CD8-positive, alpha-beta memory T cell (primary cell): ENCODE data around the gene PDE3A. TPM values are rescaled to one million over a fixed set of nuclear protein-coding genes. Genes with fewer than 3 reads are reported as not detected.

ENCODE experiments used
- CTCF ChIA-PET: fragments of 350-600 bp; sonication (Branson Sonifier 250); formaldehyde crosslinking; loops from one replicate; lab custom pipeline; 2021; ENCODE audit warnings: antibody characterized with exemption; lab: Charles Lee
- POLR2A ChIA-PET: fragments of 350-600 bp; sonication (Branson Sonifier 250); formaldehyde crosslinking; loops from one replicate; lab custom pipeline; 2021; ENCODE audit warnings: antibody characterized with exemption; lab: Charles Lee
- DNase-seq, 5 donors: peaks; one replicate each; pipeline versions ENCODE4 v3.0.0 to v3.0.0-alpha.2; 2020 to 2022; ENCODE audit warnings: mixed read lengths in 1 of 5
- H3K27ac ChIP-seq: one replicate; pipeline ENCODE4 v1.7.0; 2013; ENCODE audit warnings: low read depth, mild to moderate bottlenecking, low read length, moderate library complexity
- H3K27me3 ChIP-seq: 2 replicates; pipeline ENCODE4 v1.7.0; 2013; ENCODE audit warnings: low read length, mild to moderate bottlenecking; ENCODE audit not compliant: insufficient read depth, poor library complexity, severe bottlenecking
- H3K36me3 ChIP-seq: 2 replicates; pipeline ENCODE4 v1.7.0; 2013; ENCODE audit warnings: mild to moderate bottlenecking, low read length, moderate library complexity; ENCODE audit not compliant: insufficient read depth
- H3K4me1 ChIP-seq: 2 replicates; pipeline ENCODE4 v1.7.0; 2013; ENCODE audit warnings: mild to moderate bottlenecking, low read length, moderate library complexity; ENCODE audit not compliant: insufficient read depth
- H3K4me3 ChIP-seq: 2 replicates; pipeline ENCODE4 v1.7.0; 2013; ENCODE audit warnings: mild to moderate bottlenecking, low read length
- H3K9me3 ChIP-seq: 2 replicates; pipeline ENCODE4 v1.7.0; 2013; ENCODE audit warnings: mild to moderate bottlenecking, low read length
- H3K27ac Mint-ChIP-seq, 8 donors: one replicate each; pipeline ENCODE4 v1.8.0; 2020 to 2021; ENCODE audit warnings: mixed read lengths in 8 of 8, mild to moderate bottlenecking in 6 of 8, inconsistent platforms in 3 of 8, moderate library complexity in 3 of 8
- H3K27me3 Mint-ChIP-seq, 2 donors: one replicate each; pipeline ENCODE4 v1.8.0; 2020 to 2021; ENCODE audit warnings: mixed read lengths in 2 of 2, mild to moderate bottlenecking in 1 of 2, moderate library complexity in 1 of 2
- H3K36me3 Mint-ChIP-seq, 3 donors: one replicate each; pipeline ENCODE4 v1.8.0; 2020 to 2021; ENCODE audit warnings: mixed read lengths in 3 of 3, inconsistent platforms in 1 of 3, mild to moderate bottlenecking in 1 of 3
- H3K4me1 Mint-ChIP-seq, 3 donors: one replicate each; pipeline ENCODE4 v1.8.0; 2020 to 2021; ENCODE audit warnings: mixed read lengths in 3 of 3, inconsistent platforms in 1 of 3, mild to moderate bottlenecking in 1 of 3
- H3K4me3 Mint-ChIP-seq, 7 donors: one replicate each; pipeline ENCODE4 v1.8.0; 2020 to 2021; ENCODE audit warnings: mixed read lengths in 7 of 7, mild to moderate bottlenecking in 6 of 7, moderate library complexity in 4 of 7, inconsistent platforms in 2 of 7
- H3K9me3 Mint-ChIP-seq, 5 donors: one replicate each; pipeline ENCODE4 v1.8.0; 2020 to 2022; ENCODE audit warnings: mixed read lengths in 5 of 5, mild to moderate bottlenecking in 3 of 5, moderate library complexity in 2 of 5, inconsistent platforms in 1 of 5
- polyA plus RNA-seq: library from polyadenylated mRNA; unstranded; fragments of 300-500 nt; fragmentation: Illumina TruSeq; gene quantifications from one replicate; pipeline ENCODE4 v1.2.3, GENCODE V29; 2021
- total RNA-seq, 2 experiments: library from RNA; stranded (reverse); gene quantifications; one replicate each; pipeline ENCODE4 v1.2.3, GENCODE V29; 2021

Gene PDE3A
- total and polyA plus RNA-seq, 3 experiments from 2014 or later = 0.02 TPM; not detected in 2

DNA sequence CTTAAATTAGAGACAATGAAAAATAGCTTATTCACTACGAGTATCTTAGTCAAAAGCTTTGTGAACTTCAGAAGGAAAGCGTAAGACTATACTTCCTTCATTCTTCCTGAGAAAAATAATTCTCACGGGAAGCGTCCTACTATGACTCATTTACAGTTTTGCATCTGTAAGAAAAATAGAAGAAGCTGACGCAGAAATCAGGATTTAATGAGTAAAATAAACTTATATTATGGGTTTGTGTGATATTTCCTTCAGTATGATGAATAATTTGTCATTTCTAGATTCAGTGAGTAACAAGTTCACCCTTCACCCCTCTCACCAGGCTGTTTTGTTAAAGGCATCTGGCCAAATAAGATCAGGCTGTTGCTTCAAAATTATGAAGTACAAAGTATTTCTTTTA lies 17.8 kb upstream of the PDE3A start:
- Mint-ChIP-seq H3K9me3 (peaks cover 0 to 9% (median 0%) of the 10 kb centered on the region in 5 donors), H3K4me3 (no peak overlapping the region), H3K27ac (no peak overlapping the region), H3K36me3 (no peaks in the 10 kb centered on the region), H3K4me1 (no peaks in the 10 kb centered on the region), H3K27me3 (peaks cover 0 to 2% of the 10 kb centered on the region in 2 donors)
- Histone ChIP-seq H3K9me3 (no peaks in the 10 kb centered on the region), H3K27me3 (no peaks in the 10 kb centered on the region), H3K27ac (no peak overlapping the region), H3K4me1 (no peaks in the 10 kb centered on the region), H3K36me3 (no peaks in the 10 kb centered on the region), H3K4me3 (no peak overlapping the region)
- CTCF ChIA-PET = no interaction called here
- no peak for DNase-seq
- POLR2A ChIA-PET = no interaction called here

DNA sequence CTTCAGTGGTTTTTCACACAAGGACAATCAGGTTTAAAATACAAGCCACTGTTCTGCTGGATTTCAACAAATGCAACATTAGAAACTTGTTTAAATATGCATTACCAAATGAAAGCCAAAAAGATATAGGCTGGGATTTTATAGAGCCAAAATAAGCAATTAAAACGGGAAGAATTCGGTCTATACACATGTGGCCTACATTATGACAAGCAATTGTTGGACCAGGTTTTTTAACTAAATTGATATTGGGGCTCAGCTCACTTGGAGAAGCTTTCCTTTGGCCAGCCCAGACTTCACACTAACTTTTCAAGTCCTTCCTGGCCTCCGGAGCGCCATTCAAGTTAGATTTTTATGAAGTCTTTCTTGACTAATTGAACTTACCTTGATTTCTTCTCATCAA lies 16.9 kb upstream of the PDE3A start:
- no peaks in the 10 kb centered on the region for H3K4me1 Mint-ChIP-seq
- H3K9me3 ChIP-seq = no peaks in the 10 kb centered on the region
- CTCF ChIA-PET = no interaction called here
- DNase-seq = no peak
- H3K4me1 ChIP-seq = no peaks in the 10 kb centered on the region
- H3K4me3 Mint-ChIP-seq = no peak overlapping the region
- peaks cover 0 to 2% of the 10 kb centered on the region in 2 donors for H3K27me3 Mint-ChIP-seq
- no peak overlapping the region for H3K4me3 ChIP-seq
- peaks cover 0 to 9% (median 0%) of the 10 kb centered on the region in 5 donors for H3K9me3 Mint-ChIP-seq
- H3K36me3 ChIP-seq = no peaks in the 10 kb centered on the region
- no peaks in the 10 kb centered on the region for H3K36me3 Mint-ChIP-seq
- no peaks in the 10 kb centered on the region for H3K27me3 ChIP-seq
- no peak overlapping the region for H3K27ac Mint-ChIP-seq
- no peak overlapping the region for H3K27ac ChIP-seq
- POLR2A ChIA-PET = no interaction called here

DNA sequence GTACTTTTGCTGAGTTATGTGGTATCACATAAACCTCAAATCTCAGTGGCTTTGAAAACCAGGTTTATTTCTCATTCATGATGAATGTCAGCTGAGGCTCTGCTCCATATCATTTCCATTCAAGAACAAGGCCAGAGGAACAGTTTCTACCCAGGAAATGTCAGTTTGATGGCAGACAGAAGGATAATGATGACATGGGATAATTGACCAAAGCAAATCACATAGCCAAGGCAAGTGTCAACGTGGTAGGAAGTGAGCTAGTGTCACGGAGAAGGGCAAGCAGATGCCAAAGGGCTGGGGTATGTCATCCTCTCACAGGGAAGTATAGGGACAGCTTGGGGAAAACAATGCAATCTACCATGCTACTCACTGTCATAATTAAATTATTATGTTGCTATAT lies 12.3 kb upstream of the PDE3A start:
- H3K36me3 Mint-ChIP-seq = no peaks in the 10 kb centered on the region
- H3K36me3 ChIP-seq = no peaks in the 10 kb centered on the region
- peaks cover 0 to 2% of the 10 kb centered on the region in 2 donors for H3K27me3 Mint-ChIP-seq
- H3K9me3 Mint-ChIP-seq = peaks cover 0 to 5% (median 0%) of the 10 kb centered on the region in 5 donors
- no peaks in the 10 kb centered on the region for H3K9me3 ChIP-seq
- no peaks in the 10 kb centered on the region for H3K4me1 ChIP-seq
- no peak overlapping the region for H3K27ac ChIP-seq
- ChIA-PET CTCF (no interaction called here), POLR2A (no interaction called here)
- no peak overlapping the region for H3K4me3 ChIP-seq
- H3K27me3 ChIP-seq = no peaks in the 10 kb centered on the region
- H3K27ac Mint-ChIP-seq = no peak overlapping the region
- DNase-seq = no peak
- no peaks in the 10 kb centered on the region for H3K4me1 Mint-ChIP-seq
- no peak overlapping the region for H3K4me3 Mint-ChIP-seq

DNA sequence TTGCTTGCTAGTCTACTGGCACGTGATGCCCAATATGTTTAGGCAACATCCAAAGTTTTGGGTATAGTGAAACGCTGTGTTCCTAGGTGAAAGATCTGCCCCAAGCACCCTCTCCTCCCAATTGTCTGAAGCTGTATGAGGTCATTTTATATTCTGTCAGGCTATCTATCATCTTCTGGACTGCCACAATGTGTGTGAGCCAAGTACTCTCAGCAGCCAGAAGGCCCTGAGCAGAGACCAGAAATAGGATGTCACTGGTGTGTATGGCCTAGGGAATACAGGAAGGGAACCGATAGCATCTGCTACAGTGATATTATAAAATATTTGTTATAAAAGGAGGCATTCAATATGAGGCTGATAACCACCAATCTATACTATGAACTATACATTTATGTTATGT lies 7.9 kb upstream of the PDE3A start:
- H3K27me3 Mint-ChIP-seq = no peaks in the 10 kb centered on the region
- no peaks in the 10 kb centered on the region for H3K9me3 ChIP-seq
- no peaks in the 10 kb centered on the region for H3K27me3 ChIP-seq
- no peaks in the 10 kb centered on the region for H3K36me3 ChIP-seq
- no peaks in the 10 kb centered on the region for H3K36me3 Mint-ChIP-seq
- ChIA-PET CTCF (no interaction called here), POLR2A (no interaction called here)
- H3K27ac ChIP-seq = no peak overlapping the region
- H3K4me1 Mint-ChIP-seq = no peaks in the 10 kb centered on the region
- no peak overlapping the region for H3K4me3 ChIP-seq
- no peak for DNase-seq
- H3K4me3 Mint-ChIP-seq = no peak overlapping the region
- no peak overlapping the region for H3K27ac Mint-ChIP-seq
- no peaks in the 10 kb centered on the region for H3K9me3 Mint-ChIP-seq
- H3K4me1 ChIP-seq = no peaks in the 10 kb centered on the region

DNA sequence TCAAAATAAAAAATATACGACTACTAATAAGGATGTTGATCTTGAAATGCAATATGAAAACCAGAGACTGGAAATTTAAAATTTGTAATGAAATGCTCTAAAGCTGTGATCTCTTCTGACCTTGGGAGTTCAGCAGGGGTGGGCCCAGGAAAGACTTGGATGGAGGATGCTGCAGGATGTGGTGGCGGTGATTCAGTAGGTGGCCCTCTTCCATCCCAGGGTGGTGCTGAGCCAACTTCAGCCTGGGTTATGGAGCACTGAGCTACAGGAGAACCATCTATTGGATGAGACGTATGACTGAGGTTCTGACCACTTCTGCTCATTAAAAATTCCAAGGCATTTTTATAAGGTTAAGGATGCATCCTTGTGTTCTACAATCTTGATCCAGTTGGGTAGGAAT lies 6.9 kb upstream of the PDE3A start:
- Histone ChIP-seq H3K36me3 (no peaks in the 10 kb centered on the region), H3K9me3 (no peaks in the 10 kb centered on the region), H3K4me3 (no peak overlapping the region), H3K27me3 (no peaks in the 10 kb centered on the region), H3K27ac (no peak overlapping the region), H3K4me1 (no peaks in the 10 kb centered on the region)
- no peak for DNase-seq
- ChIA-PET POLR2A (no interaction called here), CTCF (no interaction called here)
- Mint-ChIP-seq H3K27me3 (no peaks in the 10 kb centered on the region), H3K4me3 (no peak overlapping the region), H3K4me1 (no peaks in the 10 kb centered on the region), H3K27ac (peak overlapping the region in 1 of 8 donors; percentile 54), H3K36me3 (no peaks in the 10 kb centered on the region), H3K9me3 (no peaks in the 10 kb centered on the region)

DNA sequence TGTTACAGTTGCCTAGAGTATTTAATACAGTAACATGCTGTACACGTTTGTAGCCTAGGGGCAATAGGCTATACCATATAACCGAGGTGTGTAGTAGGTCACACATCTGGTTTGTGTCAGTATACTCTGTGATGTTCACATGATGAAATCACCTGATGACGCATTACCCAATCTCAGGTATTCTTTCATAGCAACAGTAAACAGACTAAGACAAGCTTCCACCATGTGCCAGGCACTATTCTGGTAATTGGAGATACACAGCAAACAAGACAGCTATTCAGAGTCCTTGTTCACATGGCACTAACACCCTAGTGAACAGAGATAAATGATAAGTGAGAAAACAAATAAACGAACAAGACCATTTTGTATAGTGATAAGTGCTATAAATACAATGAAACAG lies 3.8 kb upstream of the PDE3A start:
- DNase-seq = no peak
- no peaks in the 10 kb centered on the region for H3K4me1 ChIP-seq
- no peaks in the 10 kb centered on the region for H3K9me3 Mint-ChIP-seq
- no peaks in the 10 kb centered on the region for H3K9me3 ChIP-seq
- H3K4me3 Mint-ChIP-seq = no peak overlapping the region
- no peaks in the 10 kb centered on the region for H3K27me3 ChIP-seq
- no peak overlapping the region for H3K27ac Mint-ChIP-seq
- no peak overlapping the region for H3K4me3 ChIP-seq
- H3K36me3 Mint-ChIP-seq = no peaks in the 10 kb centered on the region
- peaks cover 0 to 11% (median 4%) of the 10 kb centered on the region in 3 donors for H3K4me1 Mint-ChIP-seq
- ChIA-PET POLR2A (no interaction called here), CTCF (no interaction called here)
- H3K27ac ChIP-seq = no peak overlapping the region
- H3K27me3 Mint-ChIP-seq = peaks cover 10 to 22% of the 10 kb centered on the region in 2 donors
- H3K36me3 ChIP-seq = no peaks in the 10 kb centered on the region

DNA sequence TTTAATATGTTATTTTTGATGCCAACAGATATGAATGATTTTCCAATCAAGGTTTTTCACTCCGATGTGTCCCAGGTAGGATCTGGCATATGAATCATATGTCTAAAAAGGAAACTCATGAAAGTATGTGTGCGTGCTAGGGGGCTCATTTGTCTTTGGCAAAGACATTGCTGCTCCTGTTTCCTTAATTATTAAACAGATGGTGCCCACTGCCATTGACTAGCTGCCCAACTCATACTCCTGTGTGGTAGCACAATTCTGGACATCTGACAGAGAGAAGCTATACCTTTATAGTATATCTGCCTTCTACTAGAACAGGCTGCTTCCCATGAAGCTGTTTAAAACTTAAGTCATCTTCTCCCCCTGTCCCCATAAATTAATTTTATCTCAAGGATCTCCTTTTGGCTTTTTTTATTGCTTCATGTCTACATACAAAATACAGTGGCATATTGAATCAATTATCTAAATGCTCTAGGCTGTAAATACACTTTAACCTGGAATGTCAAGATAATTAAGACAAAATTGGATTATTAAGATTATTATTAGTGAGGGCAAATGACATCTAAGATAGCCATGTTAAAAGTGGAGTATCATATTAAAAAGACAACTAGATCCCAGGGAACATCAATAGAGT lies 1.4 kb upstream of the PDE3A start:
- Histone ChIP-seq H3K4me1 (no peaks in the 10 kb centered on the region), H3K9me3 (no peaks in the 10 kb centered on the region), H3K36me3 (no peaks in the 10 kb centered on the region), H3K27me3 (no peaks in the 10 kb centered on the region), H3K27ac (no peak overlapping the region), H3K4me3 (no peak overlapping the region)
- Mint-ChIP-seq H3K9me3 (no peaks in the 10 kb centered on the region), H3K27ac (no peak overlapping the region), H3K4me3 (no peak overlapping the region), H3K36me3 (peaks cover 0 to 1% (median 0%) of the 10 kb centered on the region in 3 donors), H3K4me1 (peaks cover 4 to 20% (median 9%) of the 10 kb centered on the region in 3 donors), H3K27me3 (peaks cover 20 to 44% of the 10 kb centered on the region in 2 donors)
- ChIA-PET POLR2A (no interaction called here), CTCF (no interaction called here)
- no peak for DNase-seq

DNA sequence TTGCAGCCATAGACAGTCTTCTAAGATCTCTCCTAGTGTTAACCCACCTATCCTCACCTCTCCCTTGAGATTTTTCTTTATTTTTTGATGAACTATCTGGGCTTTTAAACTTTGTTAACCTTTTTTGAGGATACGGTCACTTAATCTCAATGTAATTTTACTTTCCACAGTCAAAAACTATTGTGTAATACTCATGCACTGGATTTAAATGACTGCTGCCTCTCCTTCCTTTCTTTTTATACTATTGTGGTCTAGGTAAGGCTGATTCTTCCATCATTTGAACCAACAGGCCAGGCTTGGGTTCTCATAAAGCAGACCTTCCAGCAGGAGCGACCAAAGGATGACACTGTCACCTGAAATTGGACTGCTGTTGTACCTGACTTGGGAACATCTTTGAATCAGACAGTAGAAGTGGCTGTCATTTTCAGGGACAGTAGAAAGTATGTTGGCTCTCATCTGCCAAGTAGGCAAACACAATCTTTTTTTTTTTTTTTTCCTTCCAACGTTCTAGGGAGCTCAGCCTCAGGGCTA lies 689 bp upstream of the PDE3A start:
- ChIA-PET POLR2A (no interaction called here), CTCF (no interaction called here)
- no peak for DNase-seq
- Mint-ChIP-seq H3K27me3 (peaks cover 20 to 44% of the 10 kb centered on the region in 2 donors), H3K27ac (no peak overlapping the region), H3K4me1 (peaks cover 4 to 20% (median 9%) of the 10 kb centered on the region in 3 donors), H3K4me3 (peak overlapping the region in 1 of 7 donors; percentile 69), H3K36me3 (peaks cover 0 to 1% (median 0%) of the 10 kb centered on the region in 3 donors), H3K9me3 (no peaks in the 10 kb centered on the region)
- H3K9me3 ChIP-seq = no peaks in the 10 kb centered on the region
- no peaks in the 10 kb centered on the region for H3K27me3 ChIP-seq
- H3K36me3 ChIP-seq = no peaks in the 10 kb centered on the region
- H3K27ac ChIP-seq = no peak overlapping the region
- H3K4me1 ChIP-seq = no peaks in the 10 kb centered on the region
- H3K4me3 ChIP-seq = no peak overlapping the region
